HG03342 (cell line): ENCODE measurements around the gene PRR20C.
"Not testable (repeated sequence)": the region's sequence is repeated elsewhere in the genome, so short reads cannot be mapped to it uniquely, and the experiment has no call there.

Experiments
- ATAC-seq: cut with Tn5 transposase; IDR thresholded peaks from one replicate; pipeline ENCODE4 v1.9.1; 2021; ENCODE audit warnings: mild to moderate bottlenecking, moderate library complexity; ENCODE audit not compliant: unreplicated experiment

The PRR20C gene

DNA sequence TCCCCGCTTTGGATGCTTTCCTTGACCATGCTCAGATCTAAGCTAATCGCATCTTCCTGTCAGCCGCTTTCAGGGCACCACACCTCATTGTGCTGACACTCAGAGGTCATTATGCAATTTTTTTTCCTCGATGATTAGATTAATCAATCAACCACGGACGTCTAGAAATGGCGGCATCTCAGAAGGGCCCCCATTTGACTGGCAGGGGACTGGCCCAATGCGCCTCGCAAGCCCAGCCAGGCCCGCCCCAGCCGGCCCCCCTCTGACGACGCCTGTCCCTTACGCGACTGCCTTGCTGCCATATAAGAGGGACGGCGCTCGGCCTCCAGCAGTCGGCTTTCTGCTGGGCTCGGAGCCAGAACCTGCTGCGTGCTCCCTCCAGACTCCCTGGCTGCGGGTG, at the start of gene PRR20C:
Gene PRR20C, plus strand, starts transcription at position 301 of the 400 bp plus-strand sequence. CDS start 387 bp downstream, outside the sequence.
- ATAC-seq = not testable (repeated sequence)

DNA sequence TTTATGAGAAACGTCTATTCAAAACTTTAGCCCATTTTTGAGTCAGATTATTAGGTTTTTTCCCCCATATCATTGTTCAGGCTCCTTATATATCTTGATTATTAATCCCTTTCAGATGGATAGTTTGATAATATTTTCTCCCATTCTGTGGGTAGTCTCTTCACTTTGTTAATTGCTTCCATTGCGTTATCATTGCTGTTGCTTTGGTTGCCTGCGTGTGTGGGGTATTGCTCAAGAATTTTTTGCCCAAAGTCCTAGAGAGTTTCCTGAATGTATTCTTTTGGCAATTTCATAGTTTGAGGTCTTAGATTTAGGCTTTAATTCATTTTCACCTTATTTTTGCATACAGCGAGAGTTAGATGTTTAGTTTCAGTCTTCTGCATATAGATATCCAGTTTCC, 38.9 kb upstream of the PRR20C start:
- no peak for ATAC-seq

DNA sequence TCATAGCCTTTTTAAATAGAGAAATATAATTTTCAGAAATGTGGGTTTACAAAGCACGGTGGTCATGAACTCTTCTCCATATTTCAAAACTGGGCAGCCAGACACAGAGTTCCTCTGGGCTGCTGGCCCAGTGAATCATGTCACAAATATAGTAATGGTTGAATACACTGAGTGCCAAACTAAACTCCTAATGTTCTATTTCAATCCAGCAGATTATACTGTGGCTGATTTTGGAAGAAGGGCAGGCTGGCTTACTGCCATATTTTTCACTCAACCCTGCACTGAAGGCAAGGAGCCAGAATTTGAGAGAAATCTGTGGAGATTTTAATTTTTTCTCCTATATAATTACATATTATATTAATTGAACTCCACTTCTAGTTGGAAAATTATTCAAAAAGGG, 30.2 kb upstream of the PRR20C start:
- ATAC-seq = no peak

DNA sequence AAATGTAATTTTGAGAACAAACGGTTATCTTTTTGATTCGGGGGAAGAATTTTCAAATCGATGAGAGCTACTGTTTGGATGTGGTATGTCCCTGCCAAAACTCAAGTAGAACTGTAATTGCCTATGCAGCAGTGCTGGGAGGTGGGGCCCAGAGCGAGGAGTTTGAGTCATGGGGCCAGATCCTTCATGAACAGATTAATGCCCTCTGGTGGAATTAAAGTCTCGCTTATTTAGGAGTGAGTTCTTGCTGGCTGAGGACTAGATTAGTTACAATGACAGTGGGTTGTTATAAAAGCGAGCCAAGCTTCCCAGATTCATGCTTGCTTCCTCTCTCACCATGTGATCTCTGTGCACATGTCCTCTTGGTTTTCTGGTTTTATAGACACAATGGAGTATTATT, 25.0 kb upstream of the PRR20C start:
- ATAC-seq = no peak

DNA sequence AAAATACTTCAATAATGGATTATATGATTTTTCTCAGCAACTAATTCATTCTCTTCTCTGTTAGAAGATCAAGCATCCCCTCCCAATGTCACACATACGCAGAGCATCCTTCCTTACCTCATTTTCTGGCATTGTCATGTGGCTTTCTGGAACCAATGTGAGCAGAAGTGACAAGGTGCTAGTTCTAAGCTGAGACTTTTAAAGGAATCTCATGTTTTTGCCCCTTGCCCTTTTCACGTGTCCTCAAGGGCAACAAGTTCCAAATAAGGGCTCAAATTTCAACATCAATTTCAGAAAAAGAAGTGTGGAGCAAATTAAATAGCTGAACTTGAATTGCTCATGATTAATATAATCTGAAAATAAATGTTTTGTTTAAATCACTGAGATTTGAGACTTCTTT, 17.8 kb upstream of the PRR20C start:
- no peak for ATAC-seq

DNA sequence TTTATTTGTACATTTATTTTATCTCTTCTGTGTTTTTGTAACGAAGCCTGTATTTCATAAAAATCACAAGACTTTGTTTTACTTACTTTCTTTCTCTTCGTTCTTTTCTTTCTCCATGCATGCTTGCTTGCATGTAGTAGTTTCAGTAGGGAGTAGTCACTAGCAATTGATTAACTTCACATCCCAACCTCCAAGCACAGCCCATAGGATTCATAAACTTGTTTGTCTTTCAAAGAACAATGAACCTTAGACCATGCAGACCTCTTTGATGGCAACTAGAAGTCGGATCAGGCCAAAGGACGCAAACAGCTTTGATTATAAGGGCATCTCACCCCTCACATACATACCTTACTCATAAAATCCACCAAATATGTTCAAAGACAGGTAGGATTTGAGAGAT, 16.3 kb upstream of the PRR20C start:
- no peak for ATAC-seq

DNA sequence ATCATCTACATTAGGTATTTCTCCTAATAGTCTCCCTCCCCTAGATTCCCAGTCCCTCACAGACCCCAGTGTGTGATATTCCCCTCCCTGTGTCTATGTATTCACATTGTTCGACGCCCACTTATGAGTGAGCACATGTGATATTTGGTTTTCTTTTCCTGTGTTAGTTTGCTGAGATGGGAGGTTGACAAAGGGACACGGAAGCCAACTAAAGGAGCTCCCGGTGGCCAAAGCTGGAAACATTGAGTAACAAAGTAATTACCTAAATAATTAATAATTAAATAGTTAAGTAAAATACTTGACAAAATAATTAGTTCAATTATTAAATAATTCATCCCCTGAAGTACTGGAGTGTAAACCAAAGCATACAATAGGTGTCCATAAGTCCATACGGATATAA, 14.9 kb upstream of the PRR20C start:
- ATAC-seq = no peak

DNA sequence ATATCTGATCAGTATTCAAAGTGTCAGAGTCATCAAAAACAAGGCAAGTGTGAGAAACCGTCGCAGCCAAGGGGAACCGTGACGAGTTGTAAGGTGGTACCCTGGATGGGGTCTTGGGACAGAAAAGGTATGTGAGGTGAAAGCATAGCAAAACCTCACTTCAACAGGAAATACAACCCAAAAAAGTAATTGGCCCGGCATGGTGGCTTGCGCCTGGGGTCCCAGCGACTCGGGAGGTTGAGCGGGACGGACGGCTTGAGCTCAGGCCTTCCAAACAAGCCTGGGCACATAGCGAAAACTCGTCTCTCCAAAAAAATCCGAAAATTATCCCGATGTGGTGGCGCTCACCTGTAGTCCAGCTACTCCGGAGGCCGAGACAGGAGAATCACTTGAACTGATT, 14.1 kb upstream of the PRR20C start:
- not testable (repeated sequence) for ATAC-seq

DNA sequence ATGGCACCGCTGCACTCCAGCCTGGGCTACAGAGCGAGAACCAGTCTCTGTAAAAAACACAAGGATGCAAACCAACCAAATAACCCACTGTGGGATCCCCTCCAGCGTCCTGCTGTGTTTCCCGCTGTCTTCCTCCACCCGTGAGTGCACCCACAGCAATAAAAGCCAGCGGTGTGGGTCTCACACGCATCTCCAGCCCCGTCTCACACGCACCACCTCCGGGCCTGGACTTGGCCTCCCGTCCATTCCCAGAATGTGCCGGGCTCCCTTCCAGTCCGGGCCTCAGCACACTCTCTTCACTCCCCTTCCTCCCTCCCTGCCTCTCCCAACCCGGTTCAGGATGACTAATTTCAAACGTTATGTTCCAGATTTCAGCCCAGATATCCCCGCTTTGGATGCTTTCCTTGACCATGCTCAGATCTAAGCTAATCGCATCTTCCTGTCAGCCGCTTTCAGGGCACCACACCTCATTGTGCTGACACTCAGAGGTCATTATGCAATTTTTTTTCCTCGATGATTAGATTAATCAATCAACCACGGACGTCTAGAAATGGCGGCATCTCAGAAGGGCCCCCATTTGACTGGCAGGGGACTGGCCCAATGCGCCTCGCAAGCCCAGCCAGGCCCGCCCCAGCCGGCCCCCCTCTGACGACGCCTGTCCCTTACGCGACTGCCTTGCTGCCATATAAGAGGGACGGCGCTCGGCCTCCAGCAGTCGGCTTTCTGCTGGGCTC, 13.5 kb upstream of the PRR20C start, which contains the start of gene PRR20A:
Gene PRR20A, plus strand, starts transcription at position 684 of the 734 bp plus-strand sequence. CDS start 387 bp downstream, outside the sequence.
- not testable (repeated sequence) for ATAC-seq

DNA sequence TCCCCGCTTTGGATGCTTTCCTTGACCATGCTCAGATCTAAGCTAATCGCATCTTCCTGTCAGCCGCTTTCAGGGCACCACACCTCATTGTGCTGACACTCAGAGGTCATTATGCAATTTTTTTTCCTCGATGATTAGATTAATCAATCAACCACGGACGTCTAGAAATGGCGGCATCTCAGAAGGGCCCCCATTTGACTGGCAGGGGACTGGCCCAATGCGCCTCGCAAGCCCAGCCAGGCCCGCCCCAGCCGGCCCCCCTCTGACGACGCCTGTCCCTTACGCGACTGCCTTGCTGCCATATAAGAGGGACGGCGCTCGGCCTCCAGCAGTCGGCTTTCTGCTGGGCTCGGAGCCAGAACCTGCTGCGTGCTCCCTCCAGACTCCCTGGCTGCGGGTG, 6.7 kb upstream of the PRR20C start, which contains the start of gene PRR20B:
Gene PRR20B, plus strand, starts transcription at position 301 of the 400 bp plus-strand sequence. CDS start 387 bp downstream, outside the sequence.
- ATAC-seq = not testable (repeated sequence)

DNA sequence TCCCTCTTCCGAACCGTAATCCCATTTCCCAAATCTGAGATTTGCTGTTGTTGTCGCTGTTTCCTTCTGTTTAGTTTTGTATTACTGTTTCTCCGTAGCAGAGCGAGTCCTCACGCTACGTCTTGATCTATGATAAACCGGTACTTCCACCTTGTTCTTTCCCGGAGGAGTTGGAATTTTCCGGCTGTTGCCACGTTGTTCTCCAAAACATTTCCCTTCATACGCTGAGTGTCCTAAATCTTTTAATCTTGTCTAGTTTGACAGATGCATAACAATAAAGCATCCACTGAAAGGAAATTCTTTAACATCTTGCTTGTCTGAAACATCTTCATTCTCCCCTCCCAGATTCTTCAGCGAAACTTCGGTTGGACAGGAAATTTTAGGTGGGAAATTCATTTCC, 5.8 kb upstream of the PRR20C start:
- ATAC-seq = not testable (repeated sequence)

DNA sequence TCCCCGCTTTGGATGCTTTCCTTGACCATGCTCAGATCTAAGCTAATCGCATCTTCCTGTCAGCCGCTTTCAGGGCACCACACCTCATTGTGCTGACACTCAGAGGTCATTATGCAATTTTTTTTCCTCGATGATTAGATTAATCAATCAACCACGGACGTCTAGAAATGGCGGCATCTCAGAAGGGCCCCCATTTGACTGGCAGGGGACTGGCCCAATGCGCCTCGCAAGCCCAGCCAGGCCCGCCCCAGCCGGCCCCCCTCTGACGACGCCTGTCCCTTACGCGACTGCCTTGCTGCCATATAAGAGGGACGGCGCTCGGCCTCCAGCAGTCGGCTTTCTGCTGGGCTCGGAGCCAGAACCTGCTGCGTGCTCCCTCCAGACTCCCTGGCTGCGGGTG, 6.5 kb downstream of the PRR20C start, which contains the start of gene PRR20D:
Gene PRR20D, plus strand, starts transcription at position 301 of the 400 bp plus-strand sequence. CDS start 387 bp downstream, outside the sequence.
- ATAC-seq = not testable (repeated sequence)

DNA sequence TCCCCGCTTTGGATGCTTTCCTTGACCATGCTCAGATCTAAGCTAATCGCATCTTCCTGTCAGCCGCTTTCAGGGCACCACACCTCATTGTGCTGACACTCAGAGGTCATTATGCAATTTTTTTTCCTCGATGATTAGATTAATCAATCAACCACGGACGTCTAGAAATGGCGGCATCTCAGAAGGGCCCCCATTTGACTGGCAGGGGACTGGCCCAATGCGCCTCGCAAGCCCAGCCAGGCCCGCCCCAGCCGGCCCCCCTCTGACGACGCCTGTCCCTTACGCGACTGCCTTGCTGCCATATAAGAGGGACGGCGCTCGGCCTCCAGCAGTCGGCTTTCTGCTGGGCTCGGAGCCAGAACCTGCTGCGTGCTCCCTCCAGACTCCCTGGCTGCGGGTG, 13.0 kb downstream of the PRR20C start, which contains the start of gene PRR20E:
Gene PRR20E, plus strand, starts transcription at position 301 of the 400 bp plus-strand sequence. CDS start 387 bp downstream, outside the sequence.
- ATAC-seq = not testable (repeated sequence)

DNA sequence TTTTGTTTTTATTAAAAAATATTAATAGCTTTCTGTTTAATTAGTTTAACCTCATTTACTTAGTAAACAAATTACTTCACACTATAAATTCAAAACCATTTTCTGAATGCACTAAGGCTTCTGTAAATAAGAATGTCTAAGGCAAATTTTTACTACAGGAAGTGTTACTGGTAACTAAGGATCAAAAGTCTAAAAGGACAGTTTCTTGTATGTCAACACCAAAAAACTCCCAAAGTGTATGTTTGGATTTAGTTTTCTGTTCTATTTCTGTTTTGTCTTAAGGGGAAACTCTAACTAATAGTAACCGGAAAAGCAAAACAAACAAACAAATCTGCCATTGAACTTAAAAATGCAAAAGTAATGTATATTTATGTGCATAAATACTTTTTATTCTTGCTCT, 37.8 kb downstream of the PRR20C start:
- no peak for ATAC-seq
